Astrocyte of the spinal cord (primary cell): ENCODE measurements around the gene CHST3.
"Not testable (repeated sequence)": the region's sequence is repeated elsewhere in the genome, so short reads cannot be mapped to it uniquely, and the experiment has no call there.

Source experiments
- DNase-seq: peaks from one replicate; pipeline ENCODE4 v3.0.0; 2011; ENCODE audit warnings: low read depth, low spot score
- H3K4me3 ChIP-seq: 2 replicates; pipeline ENCODE4 v1.5.1; 2011; ENCODE audit warnings: low read depth, mild to moderate bottlenecking, low read length, moderate library complexity
- CTCF ChIP-seq: IDR thresholded peaks from 2 replicates; pipeline ENCODE4 v1.5.1; 2012; ENCODE audit warnings: low read depth, mild to moderate bottlenecking, low read length, inconsistent platforms
- in situ Hi-C: cut with HindIII; loops from 2 replicates; pipeline ENCODE4 v1.10.0; 2017; ENCODE audit warnings: low sequenced_read_pairs

The CHST3 gene

DNA sequence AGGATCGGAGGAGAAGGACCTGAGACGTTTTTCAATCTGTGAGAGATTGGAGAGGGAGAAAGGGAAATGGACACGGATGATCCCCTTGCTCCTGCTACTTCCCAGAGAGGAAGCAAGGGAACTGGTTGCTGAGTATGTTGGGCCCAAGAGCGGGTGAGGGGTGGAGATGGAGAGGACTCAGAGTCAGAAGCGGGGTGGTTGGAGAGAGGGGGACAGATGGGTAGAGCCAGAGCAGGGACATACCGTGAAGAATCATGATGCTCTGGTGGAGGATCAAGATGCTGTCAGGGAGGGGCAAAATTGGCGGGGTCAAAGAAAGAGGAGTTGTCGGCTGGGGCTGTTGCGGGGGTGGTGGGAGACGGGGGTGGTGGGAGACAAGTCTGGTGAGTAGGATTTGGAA, 2.4 kb upstream of the CHST3 start:
- in situ Hi-C loops, result no loop called here
- no peak overlapping the region for H3K4me3 ChIP-seq
- no peak for TF ChIP-seq CTCF
- no peak for DNase-seq

GRCh38 chr10:71962901-71963300, 1.3 kb upstream of the CHST3 start:
- TF ChIP-seq CTCF, result no peak
- no peak for DNase-seq
- in situ Hi-C loops, result no loop called here
- H3K4me3 ChIP-seq, result no peak overlapping the region

DNA sequence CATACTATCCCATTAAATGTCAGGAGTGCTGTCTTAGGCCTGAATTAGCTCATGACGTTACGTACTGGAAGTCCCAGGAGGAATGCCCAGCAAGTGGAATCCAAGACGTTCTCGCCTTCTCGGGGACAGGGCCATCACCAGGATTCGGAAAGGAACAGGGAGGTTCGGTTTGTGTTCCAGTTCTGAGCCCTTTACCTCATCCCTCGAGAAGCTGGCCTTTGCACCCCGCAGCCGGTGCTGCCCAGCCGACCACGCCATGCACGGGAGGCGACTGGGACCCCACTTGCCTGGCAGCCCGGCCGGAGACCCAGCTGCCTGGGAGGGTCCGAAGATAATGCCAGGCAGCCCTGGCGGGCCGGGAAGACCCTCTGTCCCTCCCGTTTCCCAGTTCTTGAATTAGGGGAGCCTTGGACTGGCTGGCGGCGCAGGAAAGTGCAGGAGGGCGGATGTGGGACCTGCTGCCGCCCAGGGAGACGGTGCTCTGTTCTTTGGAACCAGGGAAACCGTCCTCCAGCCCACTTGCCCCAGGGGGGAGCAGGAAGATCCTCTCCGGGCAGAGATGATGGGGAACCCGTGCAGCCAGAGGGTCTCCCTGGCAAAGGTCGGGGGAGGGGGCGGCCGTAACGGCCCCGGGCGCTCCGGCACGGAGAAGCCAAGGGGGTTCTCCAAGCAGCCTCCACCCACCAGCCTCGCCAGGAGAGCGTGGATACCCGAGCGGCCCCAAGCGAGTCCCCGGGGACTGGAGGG, 671 bp upstream of the CHST3 start:
- peak overlapping the region; percentile 79 for H3K4me3 ChIP-seq
- TF ChIP-seq CTCF, result no peak
- in situ Hi-C loops, result no loop called here
- no peak for DNase-seq

GRCh38 chr10:71964743-71965515, 734 bp downstream of the CHST3 start:
- in situ Hi-C loops, result no loop called here
- DNase-seq, result peak; percentile 62
- TF ChIP-seq CTCF, result no peak
- H3K4me3 ChIP-seq, result peak overlapping the region; percentile 79

- in situ Hi-C loops, result no loop called here
- TF ChIP-seq CTCF, result no peak
- no peak for DNase-seq
- peak overlapping the region; percentile 79 for H3K4me3 ChIP-seq
These were observed 1.4 kb downstream of the CHST3 start for GRCh38 chr10:71965623-71966022.

- no peak for DNase-seq
- in situ Hi-C loops, result no loop called here
These were observed 2.1 kb downstream of the CHST3 start for GRCh38 chr10:71966046-71967004.

GRCh38 chr10:71967958-71968357, 3.8 kb downstream of the CHST3 start:
- H3K4me3 ChIP-seq, in situ Hi-C loops, DNase-seq: not testable (repeated sequence)

More at GRCh38 chr10:71966046-71967004, 2.1 kb downstream of the CHST3 start:
- TF ChIP-seq CTCF, result no peak
- peak overlapping the region; percentile 79 for H3K4me3 ChIP-seq
